Heart left ventricle (tissue), 13 donors: ENCODE measurements around the gene SEC24A.
"Not testable (repeated sequence)": the region's sequence is repeated elsewhere in the genome, so short reads cannot be mapped to it uniquely, and the experiment has no call there.

Experiments used
- POLR2A ChIP-seq, 2 donors: fragments of 450-650 bp; IDR thresholded peaks; one replicate each; pipeline ENCODE4 v1.6.1; 2017; ENCODE audit warnings: antibody characterized with exemption in 2 of 2, mild to moderate bottlenecking in 2 of 2, moderate library complexity in 2 of 2
- TF ChIP-seq, protein P1 (sequence below), 12 donors: fragments of 200-600 bp; sonication (generic) in 4 of 12; IDR thresholded peaks; one replicate each; pipeline versions ENCODE4 v1.5.0 to v1.8.0; 2018 to 2022; ENCODE audit warnings: antibody characterized with exemption in 12 of 12, mild to moderate bottlenecking in 5 of 12
- donor health status: ischemic (EF 13 %, LVEDD 7.1; RV severe dilation, severe dysfunction).
- donor health status: DM: no; HTN: yes; CAD: no.
- donor health status: DM: no; HTN: no; CAD: no.
- donor health status: ischemic (EF 25% LVEDD 6.9; RV normal size, moderate dysfunction).
- donor health status: ischemic (EF 25% LVEDD 5.7; RV mildly dilated, moderate dysfunction).
- donor health status: ischemic (EF 35%, LVEDD 5.7; RV mildly dilated, moderate dysfunction).
- donor health status: nonischemic (EF 11% LVEDD 7.7; RV severe dilation, severe dysfunction).
- donor health status: DM: yes; HTN: yes; CAD: no.
- donor health status: PGD.
- donor health status: ischemic (EF 29% LVEDD 5.4; RV normal size, mild dysfunction).
- donor health status: nonischemic (EF 23%, LVEDD 6.1; RV moderate dilation, normal function).

DNA sequence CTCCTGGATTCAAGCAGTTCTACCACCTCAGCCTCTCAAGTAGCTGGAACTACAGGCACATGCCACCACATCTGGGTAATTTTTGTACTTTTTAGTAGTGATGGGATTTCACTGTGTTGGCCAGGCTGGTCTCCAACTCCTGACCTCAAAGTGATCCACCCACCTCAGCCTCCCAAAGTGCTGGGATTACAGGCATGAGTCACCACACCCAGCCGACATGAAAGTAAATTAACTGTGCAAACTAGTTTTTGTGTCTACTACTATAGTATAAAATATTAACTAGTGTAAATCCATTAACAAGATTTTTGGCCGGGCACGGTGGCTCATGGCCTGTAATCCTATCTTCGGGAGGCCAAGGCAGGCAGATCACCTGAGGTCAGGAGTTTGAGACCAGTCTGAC lies 25.0 kb downstream of the SEC24A start:
- TF ChIP-seq, protein P1, sequence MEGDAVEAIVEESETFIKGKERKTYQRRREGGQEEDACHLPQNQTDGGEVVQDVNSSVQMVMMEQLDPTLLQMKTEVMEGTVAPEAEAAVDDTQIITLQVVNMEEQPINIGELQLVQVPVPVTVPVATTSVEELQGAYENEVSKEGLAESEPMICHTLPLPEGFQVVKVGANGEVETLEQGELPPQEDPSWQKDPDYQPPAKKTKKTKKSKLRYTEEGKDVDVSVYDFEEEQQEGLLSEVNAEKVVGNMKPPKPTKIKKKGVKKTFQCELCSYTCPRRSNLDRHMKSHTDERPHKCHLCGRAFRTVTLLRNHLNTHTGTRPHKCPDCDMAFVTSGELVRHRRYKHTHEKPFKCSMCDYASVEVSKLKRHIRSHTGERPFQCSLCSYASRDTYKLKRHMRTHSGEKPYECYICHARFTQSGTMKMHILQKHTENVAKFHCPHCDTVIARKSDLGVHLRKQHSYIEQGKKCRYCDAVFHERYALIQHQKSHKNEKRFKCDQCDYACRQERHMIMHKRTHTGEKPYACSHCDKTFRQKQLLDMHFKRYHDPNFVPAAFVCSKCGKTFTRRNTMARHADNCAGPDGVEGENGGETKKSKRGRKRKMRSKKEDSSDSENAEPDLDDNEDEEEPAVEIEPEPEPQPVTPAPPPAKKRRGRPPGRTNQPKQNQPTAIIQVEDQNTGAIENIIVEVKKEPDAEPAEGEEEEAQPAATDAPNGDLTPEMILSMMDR (IDR thresholded peaks at IDR 0.05): not testable (repeated sequence)
- TF ChIP-seq POLR2A (IDR thresholded peaks at IDR 0.05): not testable (repeated sequence)
